Thymus (tissue), 11 donors: Measurements from ENCODE around the gene SCLY. TPM values are rescaled to one million over a fixed set of nuclear protein-coding genes. Genes with fewer than 3 reads are reported as not detected.
"Not testable (repeated sequence)": the region's sequence is repeated elsewhere in the genome, so short reads cannot be mapped to it uniquely, and the experiment has no call there.

Experiments
- DNase-seq, 9 donors: peaks; one replicate each; pipeline ENCODE4 v3.0.0-alpha.2; 2013; ENCODE audit warnings: low spot score in 9 of 9, low read depth in 6 of 9, missing footprints in 1 of 9
- H3K27ac ChIP-seq, 2 donors: one replicate each; pipeline ENCODE4 v1.5.1; 2013; ENCODE audit warnings: control low read depth in 1 of 2, low read depth in 1 of 2, low read length in 1 of 2, mild to moderate bottlenecking in 1 of 2, moderate library complexity in 1 of 2
- H3K27me3 ChIP-seq, 2 donors: one replicate each; pipeline ENCODE4 v1.5.1; 2013; ENCODE audit warnings: low read length in 1 of 2; ENCODE audit not compliant: control insufficient read depth in 2 of 2, insufficient read depth in 1 of 2
- H3K36me3 ChIP-seq, 2 donors: one replicate each; pipeline ENCODE4 v1.5.1; 2013; ENCODE audit warnings: low read length in 1 of 2, mild to moderate bottlenecking in 1 of 2, moderate library complexity in 1 of 2; ENCODE audit not compliant: control insufficient read depth in 2 of 2, insufficient read depth in 2 of 2
- H3K4me1 ChIP-seq, 2 donors: one replicate each; pipeline ENCODE4 v1.5.1; 2013; ENCODE audit warnings: low read length in 2 of 2; ENCODE audit not compliant: control insufficient read depth in 2 of 2, insufficient read depth in 2 of 2
- H3K4me3 ChIP-seq, 2 donors: one replicate each; pipeline ENCODE4 v1.5.1; 2013; ENCODE audit warnings: low read length in 2 of 2, control low read depth in 1 of 2, mild to moderate bottlenecking in 1 of 2
- H3K9me3 ChIP-seq, 2 donors: one replicate each; pipeline ENCODE4 v1.5.1; 2013; ENCODE audit warnings: low read length in 1 of 2, mild to moderate bottlenecking in 1 of 2; ENCODE audit not compliant: control insufficient read depth in 2 of 2, insufficient read depth in 1 of 2
- WGBS: extraction: QIAGEN DNeasy Blood & Tissue Kit; methylation state at CpG from one replicate; pipeline ENCODE4 v1.1.7; 2013; 5-methylcytosine and 5-hydroxymethylcytosine counted together
- polyA plus RNA-seq: library from polyadenylated mRNA; stranded (reverse); fragments of 200-250 nt; gene quantifications from one replicate; pipeline ENCODE4 v1.2.3, GENCODE V29; 2013
- total RNA-seq: library from RNA; stranded (reverse); fragments of 120-200 nt; gene quantifications from one replicate; pipeline ENCODE4 v1.2.4, GENCODE V29; 2013
- donor health status: healthy.

SCLY gene
- total and polyA plus RNA-seq, 2 donors = 10.4 to 17.4 TPM

GRCh38 chr2:238045575-238045974 is 15.2 kb upstream of the SCLY start:
- no peaks in the 10 kb centered on the region for H3K9me3 ChIP-seq
- no peak overlapping the region for H3K27ac ChIP-seq
- peaks cover 13 to 14% of the 10 kb centered on the region in 2 donors for H3K36me3 ChIP-seq
- DNase-seq = no peak
- H3K4me3 ChIP-seq = no peak overlapping the region
- H3K4me1 ChIP-seq = no peaks in the 10 kb centered on the region
- H3K27me3 ChIP-seq = no peaks in the 10 kb centered on the region

GRCh38 chr2:238046725-238047270 is 14.0 kb upstream of the SCLY start:
- Histone ChIP-seq H3K36me3 (peaks cover 4 to 10% of the 10 kb centered on the region in 2 donors), H3K27me3 (no peaks in the 10 kb centered on the region), H3K9me3 (no peaks in the 10 kb centered on the region), H3K27ac (no peak overlapping the region), H3K4me1 (no peaks in the 10 kb centered on the region), H3K4me3 (no peak overlapping the region)
- no peak for DNase-seq
- WGBS = 90% methylated on average over 2 of the region's 2 CpGs

GRCh38 chr2:238053191-238053776 is 7.5 kb upstream of the SCLY start:
- WGBS = 96% methylated on average over 2 of the region's 2 CpGs
- H3K27ac ChIP-seq = no peak overlapping the region
- H3K4me3 ChIP-seq = no peak overlapping the region
- H3K4me1 ChIP-seq = no peaks in the 10 kb centered on the region
- H3K27me3 ChIP-seq = peaks cover 0 to 2% of the 10 kb centered on the region in 2 donors
- no peaks in the 10 kb centered on the region for H3K36me3 ChIP-seq
- H3K9me3 ChIP-seq = no peaks in the 10 kb centered on the region
- no peak for DNase-seq

- Histone ChIP-seq H3K36me3 (no peaks in the 10 kb centered on the region), H3K27me3 (peaks cover 0 to 2% of the 10 kb centered on the region in 2 donors), H3K4me1 (peaks cover 5 to 7% of the 10 kb centered on the region in 2 donors), H3K4me3 (no peak overlapping the region), H3K9me3 (no peaks in the 10 kb centered on the region), H3K27ac (no peak overlapping the region)
- 58% methylated on average over 3 of the region's 3 CpGs for WGBS
- no peak for DNase-seq
Observed at GRCh38 chr2:238055841-238056240, 5.0 kb upstream of the SCLY start.

- DNase-seq, H3K36me3 ChIP-seq, H3K4me3 ChIP-seq, H3K9me3 ChIP-seq, H3K27ac ChIP-seq, H3K27me3 ChIP-seq: not testable (repeated sequence)
- 96% methylated on average over 44 of the region's 44 CpGs for whole genome bisulfite sequencing
- peaks cover 12 to 17% of the 10 kb centered on the region in 2 donors for H3K4me1 ChIP-seq
Observed at GRCh38 chr2:238057696-238058575, 2.9 kb upstream of the SCLY start.

GRCh38 chr2:238059505-238059904 is 1.3 kb upstream of the SCLY start:
- no peaks in the 10 kb centered on the region for H3K9me3 ChIP-seq
- DNase-seq = no peak
- peaks cover 12 to 21% of the 10 kb centered on the region in 2 donors for H3K4me1 ChIP-seq
- H3K27me3 ChIP-seq = peaks cover 0 to 2% of the 10 kb centered on the region in 2 donors
- H3K36me3 ChIP-seq = no peaks in the 10 kb centered on the region
- no peak overlapping the region for H3K4me3 ChIP-seq
- 97% methylated on average over 3 of the region's 3 CpGs for WGBS
- no peak overlapping the region for H3K27ac ChIP-seq

- 4% methylated on average over 18 of the region's 18 CpGs for WGBS
- DNase-seq = peak in 1 of 9 donors; percentile 18
- peak overlapping the region; percentile 76 to 88 for H3K4me3 ChIP-seq
- peaks cover 0 to 2% of the 10 kb centered on the region in 2 donors for H3K36me3 ChIP-seq
- H3K4me1 ChIP-seq = peaks cover 12 to 21% of the 10 kb centered on the region in 2 donors
- H3K27me3 ChIP-seq = peaks cover 0 to 2% of the 10 kb centered on the region in 2 donors
- no peaks in the 10 kb centered on the region for H3K9me3 ChIP-seq
- peak overlapping the region; percentile 68 to 86 for H3K27ac ChIP-seq
Observed at GRCh38 chr2:238060096-238060541, 682 bp upstream of the SCLY start.

- peaks cover 1 to 4% of the 10 kb centered on the region in 2 donors for H3K9me3 ChIP-seq
- peak overlapping the region; percentile 69 to 80 for H3K27ac ChIP-seq
- H3K36me3 ChIP-seq = peaks cover 6 to 11% of the 10 kb centered on the region in 2 donors
- peak overlapping the region; percentile 76 to 86 for H3K4me3 ChIP-seq
- peak in 4 of 9 donors; percentile 11 to 39 (median 29) for DNase-seq
- H3K4me1 ChIP-seq = peaks cover 12 to 21% of the 10 kb centered on the region in 2 donors
- H3K27me3 ChIP-seq = peaks cover 0 to 2% of the 10 kb centered on the region in 2 donors
- WGBS = 6% methylated on average over 29 of the region's 29 CpGs
Observed at GRCh38 chr2:238061315-238062202, 758 bp downstream of the SCLY start.
